ENCODE data around the gene MACIR.

- TF ChIP-seq CTCF (IDR thresholded peaks at IDR 0.05) (no peak), POLR2A (IDR thresholded peaks at IDR 0.05) (no peak)
Measured at GRCh38 chr5:103255691-103256090, 2.9 kb upstream of the MACIR start.
